Stimulated activated memory B cell treated with anti-CD40 and anti-IgM and Interleukin-4, amounts not matched to agents 10 μg/mL and 1 μg/mL and 100 μg/mL, for 72 hours (primary cell): ENCODE measurements around the gene PPP2R5A.
A peak's percentile ranks its signal among the peaks of the same experiment; 100 is the strongest.

Source experiments
- ATAC-seq: fragments of 150-1000 bp; cut with Tn5 transposase; 2 replicates; pipeline ENCODE4 v1.10.0; 2021
- H3K27ac Mint-ChIP-seq: one replicate; pipeline ENCODE4 v1.8.0; 2022; ENCODE audit warnings: mild to moderate bottlenecking, mixed read lengths
- H3K27me3 Mint-ChIP-seq: one replicate; pipeline ENCODE4 v1.8.0; 2022; ENCODE audit warnings: mixed read lengths
- H3K36me3 Mint-ChIP-seq: one replicate; pipeline ENCODE4 v1.8.0; 2022; ENCODE audit warnings: mixed read lengths
- H3K4me1 Mint-ChIP-seq: one replicate; pipeline ENCODE4 v1.8.0; 2022; ENCODE audit warnings: mixed read lengths
- H3K4me3 Mint-ChIP-seq: one replicate; pipeline ENCODE4 v1.8.0; 2022; ENCODE audit warnings: mild to moderate bottlenecking, moderate library complexity, mixed read lengths
- H3K9me3 Mint-ChIP-seq: one replicate; pipeline ENCODE4 v1.8.0; 2022; ENCODE audit warnings: mixed read lengths

Gene PPP2R5A

DNA sequence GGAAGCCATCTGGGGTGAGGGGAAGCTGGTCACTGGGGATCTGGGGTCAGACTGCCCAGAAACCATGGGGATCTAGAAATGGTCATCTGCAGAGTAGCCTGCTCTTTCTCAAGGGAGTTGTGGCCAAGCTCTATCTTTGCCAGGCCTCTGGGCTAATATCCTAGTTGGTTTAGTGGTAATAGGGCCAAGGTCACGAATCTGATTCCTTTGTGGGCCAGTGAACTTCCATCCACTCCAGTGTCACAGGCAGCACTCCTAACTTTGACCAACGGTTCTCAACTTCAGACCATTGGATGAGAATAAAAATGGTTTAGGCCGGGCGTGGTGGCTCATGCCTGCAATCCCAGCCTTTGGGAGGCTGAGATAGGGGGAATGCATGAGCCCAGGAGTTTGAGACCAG is 28.1 kb upstream of the PPP2R5A start:
- Mint-ChIP-seq H3K4me1 (peaks cover 34% of the 10 kb centered on the region), H3K27ac (peak overlapping the region; percentile 94), H3K27me3 (no peaks in the 10 kb centered on the region), H3K4me3 (no peak overlapping the region), H3K9me3 (peaks cover 2% of the 10 kb centered on the region), H3K36me3 (no peaks in the 10 kb centered on the region)
- ATAC-seq, result no peak

DNA sequence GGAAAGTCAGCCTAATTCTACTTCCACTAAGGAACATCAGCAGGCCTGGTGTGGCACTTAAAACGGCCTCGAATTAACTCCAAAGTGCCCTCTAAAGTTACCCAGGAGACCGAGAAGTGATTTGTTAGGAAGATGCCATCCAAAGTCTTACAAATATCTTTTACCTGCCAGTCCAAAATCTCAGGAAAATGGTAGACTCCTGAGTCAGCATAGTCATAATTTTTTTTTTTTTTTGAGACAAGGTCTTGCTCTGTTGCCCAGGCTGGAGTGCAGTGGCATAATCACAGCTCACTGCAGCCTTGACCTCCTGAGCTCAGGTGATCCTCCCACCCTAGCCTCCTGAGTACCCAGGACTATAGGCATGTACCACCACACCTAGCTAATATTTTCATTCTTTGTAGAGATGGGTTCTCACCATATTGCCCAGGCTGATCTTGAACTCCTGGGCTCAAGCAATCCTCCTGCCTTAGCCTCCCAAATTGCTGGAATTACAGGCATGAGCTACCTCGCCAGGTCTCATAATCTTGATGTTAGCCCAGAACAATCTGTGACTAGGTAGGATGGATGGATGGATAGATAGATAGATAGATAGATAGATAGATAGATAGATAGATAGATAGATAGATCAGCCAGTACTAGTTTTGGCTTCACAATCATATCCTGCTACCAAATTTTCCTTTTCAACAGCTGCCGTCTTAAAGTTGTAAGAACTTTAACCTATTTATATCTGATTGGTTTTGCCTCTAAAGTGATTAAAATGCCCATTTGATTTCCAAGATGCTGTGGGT is 25.3 kb upstream of the PPP2R5A start:
- Mint-ChIP-seq H3K4me3 (no peak overlapping the region), H3K27ac (no peak overlapping the region), H3K9me3 (peaks cover 2% of the 10 kb centered on the region), H3K4me1 (peaks cover 26% of the 10 kb centered on the region), H3K36me3 (no peaks in the 10 kb centered on the region), H3K27me3 (no peaks in the 10 kb centered on the region)
- no peak for ATAC-seq

- Mint-ChIP-seq H3K27ac (no peak overlapping the region), H3K4me3 (no peak overlapping the region), H3K36me3 (no peaks in the 10 kb centered on the region), H3K9me3 (peaks cover 2% of the 10 kb centered on the region), H3K4me1 (peaks cover 17% of the 10 kb centered on the region), H3K27me3 (no peaks in the 10 kb centered on the region)
- no peak for ATAC-seq
These were observed 24.5 kb upstream of the PPP2R5A start for GRCh38 chr1:212260557-212261355.

GRCh38 chr1:212261361-212261929 is 23.8 kb upstream of the PPP2R5A start:
- H3K4me3 Mint-ChIP-seq, result no peak overlapping the region
- no peak for ATAC-seq
- no peaks in the 10 kb centered on the region for H3K27me3 Mint-ChIP-seq
- no peaks in the 10 kb centered on the region for H3K36me3 Mint-ChIP-seq
- H3K4me1 Mint-ChIP-seq, result peaks cover 10% of the 10 kb centered on the region
- H3K9me3 Mint-ChIP-seq, result peaks cover 2% of the 10 kb centered on the region
- H3K27ac Mint-ChIP-seq, result no peak overlapping the region

DNA sequence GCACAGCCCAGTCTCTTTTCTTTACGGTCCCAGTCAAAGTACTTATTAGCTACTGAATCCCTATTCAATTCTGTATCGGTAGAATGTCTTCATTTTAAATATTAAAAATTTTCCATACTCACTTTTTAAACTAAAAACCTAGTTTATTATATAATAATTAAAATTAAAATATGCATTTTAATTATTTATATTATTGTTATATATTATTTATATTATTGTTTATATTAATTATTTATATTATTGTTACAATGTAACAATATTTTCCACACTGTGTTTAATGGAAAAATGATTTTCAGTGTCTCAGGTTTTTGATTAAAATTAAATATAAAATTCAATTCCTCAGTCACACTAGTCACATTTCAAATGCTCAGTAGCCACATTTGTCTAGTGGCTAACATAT is 18.2 kb upstream of the PPP2R5A start:
- H3K9me3 Mint-ChIP-seq, result no peaks in the 10 kb centered on the region
- H3K4me3 Mint-ChIP-seq, result no peak overlapping the region
- peaks cover 10% of the 10 kb centered on the region for H3K4me1 Mint-ChIP-seq

DNA sequence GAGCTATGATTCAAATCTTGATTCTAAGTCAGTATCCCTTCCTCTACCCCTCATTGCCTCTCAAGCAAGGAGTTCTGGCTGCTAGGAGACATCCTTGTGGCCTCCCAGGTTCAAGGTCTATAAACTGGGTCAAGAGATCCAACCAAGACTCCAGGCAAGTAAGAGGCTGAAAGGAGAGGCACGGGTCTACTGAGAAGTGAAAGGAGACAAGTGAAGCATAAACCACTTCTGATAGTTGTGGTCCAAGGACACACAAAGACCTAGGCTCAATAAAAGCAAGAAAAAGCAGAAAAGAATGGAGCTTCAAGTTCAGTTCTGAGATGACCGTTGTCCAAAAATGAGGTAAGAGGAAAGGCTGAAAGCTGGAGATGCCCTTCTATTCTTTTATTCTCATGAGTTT is 17.8 kb upstream of the PPP2R5A start:
- H3K27me3 Mint-ChIP-seq, result no peaks in the 10 kb centered on the region
- no peak overlapping the region for H3K4me3 Mint-ChIP-seq
- peak; percentile 48 for ATAC-seq
- H3K27ac Mint-ChIP-seq, result no peak overlapping the region
- H3K4me1 Mint-ChIP-seq, result peaks cover 10% of the 10 kb centered on the region
- no peaks in the 10 kb centered on the region for H3K9me3 Mint-ChIP-seq
- H3K36me3 Mint-ChIP-seq, result no peaks in the 10 kb centered on the region

More for the DNA sequence above, 18.2 kb upstream of the PPP2R5A start:
- H3K36me3 Mint-ChIP-seq, result no peaks in the 10 kb centered on the region
- H3K27ac Mint-ChIP-seq, result no peak overlapping the region
- no peaks in the 10 kb centered on the region for H3K27me3 Mint-ChIP-seq
- ATAC-seq, result no peak

GRCh38 chr1:212269306-212269705 is 15.9 kb upstream of the PPP2R5A start:
- Mint-ChIP-seq H3K27ac (no peak overlapping the region), H3K9me3 (no peaks in the 10 kb centered on the region)
- ATAC-seq, result no peak

GRCh38 chr1:212270564-212270963 is 14.6 kb upstream of the PPP2R5A start:
- H3K4me1 Mint-ChIP-seq, result peaks cover 10% of the 10 kb centered on the region
- no peak overlapping the region for H3K4me3 Mint-ChIP-seq
- no peak for ATAC-seq
- no peaks in the 10 kb centered on the region for H3K27me3 Mint-ChIP-seq
- H3K9me3 Mint-ChIP-seq, result no peaks in the 10 kb centered on the region
- H3K36me3 Mint-ChIP-seq, result no peaks in the 10 kb centered on the region
- H3K27ac Mint-ChIP-seq, result no peak overlapping the region

More at GRCh38 chr1:212269306-212269705, 15.9 kb upstream of the PPP2R5A start:
- H3K36me3 Mint-ChIP-seq, result no peaks in the 10 kb centered on the region
- no peaks in the 10 kb centered on the region for H3K27me3 Mint-ChIP-seq
- H3K4me1 Mint-ChIP-seq, result peaks cover 10% of the 10 kb centered on the region
- H3K4me3 Mint-ChIP-seq, result no peak overlapping the region

DNA sequence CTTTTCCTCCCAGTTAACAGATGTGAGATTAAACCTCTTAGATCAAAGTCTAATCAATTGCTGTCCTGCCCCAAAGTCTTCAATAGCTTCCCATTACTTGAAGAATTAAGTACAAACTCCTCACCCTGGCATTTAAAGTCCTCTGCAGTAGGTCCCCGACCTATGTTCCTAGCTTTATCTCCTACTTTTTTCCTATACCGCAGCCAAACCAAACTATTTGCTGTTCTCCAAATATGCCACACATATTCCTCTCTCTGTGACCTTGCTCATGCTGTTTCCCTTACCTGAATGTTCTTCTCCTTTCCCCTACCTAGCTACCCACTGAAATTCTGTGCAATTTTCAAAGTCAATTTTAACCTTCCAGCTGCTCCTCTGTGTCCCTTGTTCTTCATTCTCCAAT is 14.0 kb upstream of the PPP2R5A start:
- no peaks in the 10 kb centered on the region for H3K36me3 Mint-ChIP-seq

GRCh38 chr1:212271823-212272485 is 13.3 kb upstream of the PPP2R5A start:
- no peak for ATAC-seq
- H3K9me3 Mint-ChIP-seq, result no peaks in the 10 kb centered on the region
- no peak overlapping the region for H3K4me3 Mint-ChIP-seq
- H3K27ac Mint-ChIP-seq, result no peak overlapping the region
- H3K4me1 Mint-ChIP-seq, result peaks cover 10% of the 10 kb centered on the region
- H3K27me3 Mint-ChIP-seq, result no peaks in the 10 kb centered on the region
- H3K36me3 Mint-ChIP-seq, result no peaks in the 10 kb centered on the region

More for the DNA sequence above, 14.0 kb upstream of the PPP2R5A start:
- ATAC-seq, result no peak
- Mint-ChIP-seq H3K4me1 (peaks cover 10% of the 10 kb centered on the region), H3K27me3 (no peaks in the 10 kb centered on the region), H3K4me3 (no peak overlapping the region), H3K27ac (no peak overlapping the region), H3K9me3 (no peaks in the 10 kb centered on the region)

- ATAC-seq, result no peak
- Mint-ChIP-seq H3K4me3 (no peak overlapping the region), H3K9me3 (no peaks in the 10 kb centered on the region), H3K27ac (no peak overlapping the region), H3K36me3 (no peaks in the 10 kb centered on the region), H3K4me1 (peaks cover 20% of the 10 kb centered on the region), H3K27me3 (no peaks in the 10 kb centered on the region)
These were observed 3.6 kb upstream of the PPP2R5A start for GRCh38 chr1:212281590-212281989.

- H3K4me3 Mint-ChIP-seq, result peak overlapping the region; percentile 96
- no peaks in the 10 kb centered on the region for H3K36me3 Mint-ChIP-seq
- peaks cover 31% of the 10 kb centered on the region for H3K4me1 Mint-ChIP-seq
- peak overlapping the region; percentile 95 for H3K27ac Mint-ChIP-seq
- no peaks in the 10 kb centered on the region for H3K9me3 Mint-ChIP-seq
- no peaks in the 10 kb centered on the region for H3K27me3 Mint-ChIP-seq
- no peak for ATAC-seq
These were observed 1.5 kb upstream of the PPP2R5A start for GRCh38 chr1:212283741-212284140.

DNA sequence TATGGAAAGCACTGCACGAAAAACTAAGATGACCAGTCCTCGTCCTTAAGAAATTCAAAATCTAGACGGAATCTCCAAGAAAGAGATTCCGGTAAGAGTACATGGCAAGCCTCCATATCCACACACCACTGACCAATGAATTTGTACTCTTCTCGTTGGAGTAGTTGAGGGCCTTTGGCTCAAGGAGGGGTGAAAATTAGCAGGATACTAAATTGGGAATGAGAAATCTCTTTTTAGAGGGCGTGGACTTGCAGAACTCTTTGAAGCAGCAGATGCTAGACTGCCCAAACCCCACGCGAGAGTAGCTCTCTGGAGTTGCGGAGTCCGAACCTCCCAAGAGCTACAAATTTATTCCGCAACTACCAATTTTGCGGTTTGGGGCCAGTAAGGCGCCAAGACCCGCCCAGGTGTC is 872 bp upstream of the PPP2R5A start:
- Mint-ChIP-seq H3K27me3 (no peaks in the 10 kb centered on the region), H3K4me3 (peak overlapping the region; percentile 96), H3K36me3 (no peaks in the 10 kb centered on the region), H3K4me1 (peaks cover 35% of the 10 kb centered on the region), H3K9me3 (no peaks in the 10 kb centered on the region), H3K27ac (peak overlapping the region; percentile 95)
- no peak for ATAC-seq

GRCh38 chr1:212285685-212286555 is 710 bp downstream of the PPP2R5A start:
- no peaks in the 10 kb centered on the region for H3K36me3 Mint-ChIP-seq
- peak; percentile 49 for ATAC-seq
- H3K4me3 Mint-ChIP-seq, result peak overlapping the region; percentile 96
- H3K27me3 Mint-ChIP-seq, result no peaks in the 10 kb centered on the region
- peaks cover 43% of the 10 kb centered on the region for H3K4me1 Mint-ChIP-seq
- peak overlapping the region; percentile 95 for H3K27ac Mint-ChIP-seq
- no peaks in the 10 kb centered on the region for H3K9me3 Mint-ChIP-seq
